Measurements from ENCODE around the gene TRERF1. TPM values are rescaled to one million over a fixed set of nuclear protein-coding genes. Genes with fewer than 3 reads are reported as not detected.
A peak's percentile ranks its signal among the peaks of the same experiment; 100 is the strongest.

Gene TRERF1
- total RNA-seq, 1 donor from 2014 or later: 20.6 TPM

- TF ChIP-seq POLR2A (IDR thresholded peaks at IDR 0.05) (no peak), CTCF (IDR thresholded peaks at IDR 0.05) (no peak), POLR2AphosphoS5 (IDR thresholded peaks at IDR 0.05; ENCODE audit: insufficient read depth in 1 of 2, low read depth in 1 of 2) (no peak)
Measured at GRCh38 chr6:42341771-42342553, 109.8 kb downstream of the TRERF1 start.

DNA sequence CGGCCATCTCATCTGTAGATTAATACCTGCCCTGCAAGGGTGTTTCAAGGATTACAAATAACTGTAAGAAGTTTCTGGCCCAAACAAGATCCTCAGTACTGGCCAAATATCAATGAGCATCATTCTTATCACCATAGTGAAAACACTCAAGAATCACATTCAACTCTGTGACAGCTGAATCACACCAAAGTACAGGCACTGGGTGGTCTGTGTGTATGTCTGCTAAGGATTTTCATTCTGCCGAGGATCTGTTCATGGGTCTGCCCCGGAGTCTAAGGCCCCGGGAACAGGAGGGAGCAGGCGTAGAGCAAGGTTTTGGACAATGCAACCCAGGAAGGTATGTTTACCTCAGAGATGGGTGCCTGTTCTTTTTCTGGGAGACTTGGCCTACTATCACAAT is 110.5 kb downstream of the TRERF1 start:
- H3K4me3 ChIP-seq: no peak overlapping the region
- H3K9me3 ChIP-seq: no peaks in the 10 kb centered on the region
- intact Hi-C loops (cut with DNase I): no loop called here
- no peaks in the 10 kb centered on the region for H3K36me3 ChIP-seq
- peaks cover 25% of the 10 kb centered on the region for H3K4me1 ChIP-seq
- no peak for TF ChIP-seq POLR2A (IDR thresholded peaks at IDR 0.05)
- TF ChIP-seq CTCF (IDR thresholded peaks at IDR 0.05): no peak
- no peak for TF ChIP-seq POLR2AphosphoS5 (IDR thresholded peaks at IDR 0.05; ENCODE audit: insufficient read depth in 1 of 2, low read depth in 1 of 2)
- H3K27ac ChIP-seq: no peak overlapping the region
- H3K27me3 ChIP-seq: no peaks in the 10 kb centered on the region
- no peak for DNase-seq (ENCODE audit: extremely low spot score in 2 of 2)

More at GRCh38 chr6:42341771-42342553, 109.8 kb downstream of the TRERF1 start:
- Histone ChIP-seq H3K36me3 (no peaks in the 10 kb centered on the region), H3K4me1 (peaks cover 25% of the 10 kb centered on the region), H3K9me3 (no peaks in the 10 kb centered on the region), H3K27ac (no peak overlapping the region), H3K4me3 (no peak overlapping the region), H3K27me3 (no peaks in the 10 kb centered on the region)
- intact Hi-C loops (cut with DNase I): no loop called here
- DNase-seq (ENCODE audit: extremely low spot score in 2 of 2): no peak

DNA sequence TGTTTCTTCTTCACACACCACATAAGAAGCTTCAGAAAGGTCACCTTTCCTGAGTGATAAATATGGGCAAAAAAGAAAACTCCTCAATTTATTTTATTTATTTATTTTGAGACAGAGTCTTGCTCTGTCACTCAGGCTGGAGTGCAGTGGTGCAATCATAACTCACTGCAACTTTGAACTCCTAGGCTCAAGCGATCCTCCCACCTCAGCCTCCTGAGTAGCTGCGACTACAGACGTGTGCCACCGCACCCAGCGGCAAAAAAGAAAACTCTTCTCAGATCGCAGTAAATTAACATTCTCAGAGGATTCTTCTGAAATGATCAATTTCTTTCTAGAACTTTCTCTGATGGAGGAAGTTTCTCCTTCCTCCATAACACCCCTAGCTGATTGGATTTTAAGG is 111.2 kb downstream of the TRERF1 start:
- H3K36me3 ChIP-seq: no peaks in the 10 kb centered on the region
- H3K4me3 ChIP-seq: no peak overlapping the region
- DNase-seq (ENCODE audit: extremely low spot score in 2 of 2): no peak
- H3K27ac ChIP-seq: no peak overlapping the region
- intact Hi-C loops (cut with DNase I): no loop called here
- no peaks in the 10 kb centered on the region for H3K9me3 ChIP-seq
- no peaks in the 10 kb centered on the region for H3K27me3 ChIP-seq
- peaks cover 25% of the 10 kb centered on the region for H3K4me1 ChIP-seq
- no peak for TF ChIP-seq POLR2AphosphoS5 (IDR thresholded peaks at IDR 0.05; ENCODE audit: insufficient read depth in 1 of 2, low read depth in 1 of 2)
- no peak for TF ChIP-seq CTCF (IDR thresholded peaks at IDR 0.05)
- no peak for TF ChIP-seq POLR2A (IDR thresholded peaks at IDR 0.05)

- Histone ChIP-seq H3K4me1 (peaks cover 25% of the 10 kb centered on the region), H3K27me3 (no peaks in the 10 kb centered on the region), H3K4me3 (no peak overlapping the region), H3K27ac (peak overlapping the region; percentile 23), H3K9me3 (no peaks in the 10 kb centered on the region), H3K36me3 (no peaks in the 10 kb centered on the region)
- intact Hi-C loops (cut with DNase I): no loop called here
- DNase-seq (ENCODE audit: extremely low spot score in 2 of 2): no peak
- TF ChIP-seq CTCF (IDR thresholded peaks at IDR 0.05) (no peak), POLR2A (IDR thresholded peaks at IDR 0.05) (no peak), POLR2AphosphoS5 (IDR thresholded peaks at IDR 0.05; ENCODE audit: insufficient read depth in 1 of 2, low read depth in 1 of 2) (no peak)
Measured at GRCh38 chr6:42339991-42340401, 111.7 kb downstream of the TRERF1 start.

DNA sequence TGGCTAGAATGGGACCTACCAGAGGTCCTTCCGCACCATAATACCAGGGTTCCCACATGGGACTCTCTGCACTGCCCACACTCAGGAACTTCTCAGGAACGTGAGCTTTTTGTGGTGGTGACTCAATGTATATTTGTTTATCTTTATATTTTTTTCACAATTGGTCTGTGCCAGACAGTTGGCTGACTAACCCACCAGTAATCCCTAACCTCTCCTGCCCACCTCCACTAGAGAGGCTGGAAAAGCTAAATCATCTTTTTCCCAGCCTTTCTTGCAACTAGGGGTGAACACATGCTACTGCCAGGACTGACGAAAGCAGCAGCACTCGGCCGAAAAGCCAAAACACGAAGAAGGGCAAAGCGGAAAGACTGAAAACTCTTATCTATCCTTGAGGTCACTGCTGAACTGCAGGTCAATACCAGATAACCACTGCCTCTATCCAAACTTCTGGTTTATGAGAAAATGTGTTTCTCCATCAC is 112.9 kb downstream of the TRERF1 start:
- Histone ChIP-seq H3K4me1 (peaks cover 25% of the 10 kb centered on the region), H3K27ac (no peak overlapping the region), H3K4me3 (no peak overlapping the region), H3K36me3 (no peaks in the 10 kb centered on the region), H3K9me3 (no peaks in the 10 kb centered on the region), H3K27me3 (no peaks in the 10 kb centered on the region)
- TF ChIP-seq POLR2AphosphoS5 (IDR thresholded peaks at IDR 0.05; ENCODE audit: insufficient read depth in 1 of 2, low read depth in 1 of 2) (no peak), POLR2A (IDR thresholded peaks at IDR 0.05) (no peak), CTCF (IDR thresholded peaks at IDR 0.05) (no peak)
- intact Hi-C loops (cut with DNase I): no loop called here
- no peak for DNase-seq (ENCODE audit: extremely low spot score in 2 of 2)
